GM12878 (cell line): ENCODE results near the gene FLACC1. TPM values are rescaled to one million over a fixed set of nuclear protein-coding genes. Genes with fewer than 3 reads are reported as not detected.

Experiments
- ATAC-seq: fragments of 200-7000 bp; cut with Tn5 transposase; 3 replicates; pipeline ENCODE4 v1.9.1; 2020; ENCODE audit warnings: mild to moderate bottlenecking, moderate library complexity
- BruUV-seq: library from RNA; stranded (reverse); fragments of 400-500 nt; replicated peaks from 2 replicates; lab custom pipeline; 2021; lab: Mats Ljungman, UMichigan
- CTCF ChIA-PET: fragments of 300-600 bp; sonication (Branson Sonifier 250); formaldehyde crosslinking; extraction: SDS; loops from one replicate; lab custom pipeline; 2021; ENCODE audit warnings: inconsistent platforms; lab: Yijun Ruan, JAX
- POLR2A ChIA-PET: fragments of 350-600 bp; formaldehyde crosslinking; extraction: SDS; loops from one replicate; lab custom pipeline; 2021; ENCODE audit warnings: inconsistent platforms; lab: Charles Lee
- RAD21 ChIA-PET: fragments of 300-600 bp; sonication (Branson Sonifier 250); formaldehyde crosslinking; loops from one replicate; lab custom pipeline; 2023; ENCODE audit warnings: antibody characterized with exemption; ENCODE audit not compliant: unreplicated experiment; lab: Charles Lee
- SMC1A ChIA-PET: fragments of 300-600 bp; sonication (Branson Sonifier 250); formaldehyde crosslinking; loops from one replicate; lab custom pipeline; 2023; ENCODE audit not compliant: unreplicated experiment, uncharacterized antibody; lab: Charles Lee
- DNase-seq: peaks from one replicate; pipeline ENCODE4 v3.0.0-alpha.2; 2011; ENCODE audit warnings: low read depth, low spot score
- FAIRE-seq: peaks from 3 replicates; lab custom pipeline; 2011; peaks lifted over from hg19 to GRCh38; lab: Jason Lieb, UNC
- H2AFZ ChIP-seq: 2 replicates; pipeline ENCODE4 v1.6.0; 2011; ENCODE audit warnings: low read depth, low read length, control low read depth; ENCODE audit not compliant: control insufficient read depth
- H3K27ac ChIP-seq: 2 replicates; pipeline ENCODE4 v1.5.1; 2011; ENCODE audit warnings: control low read depth; ENCODE audit not compliant: control insufficient read depth, insufficient read depth
- H3K27me3 ChIP-seq, 2 experiments: replicated peaks in 1 of 2; 2 replicates each; pipeline versions ENCODE4 v1.6.0 to v1.6.1; 2011; ENCODE audit warnings: low read length in 1 of 2; ENCODE audit not compliant: control insufficient read depth in 2 of 2, insufficient read depth in 2 of 2
- H3K36me3 ChIP-seq, 2 experiments: 2 replicates each; pipeline ENCODE4 v1.5.1; 2011; ENCODE audit warnings: low read length in 1 of 2; ENCODE audit not compliant: control insufficient read depth in 2 of 2, insufficient read depth in 2 of 2
- H3K4me1 ChIP-seq: 2 replicates; pipeline ENCODE4 v1.6.1; 2011; ENCODE audit warnings: mild to moderate bottlenecking, low read length, moderate library complexity, mixed read lengths; ENCODE audit not compliant: control insufficient read depth, insufficient read depth
- H3K4me2 ChIP-seq: 2 replicates; pipeline ENCODE4 v1.6.0; 2011; ENCODE audit warnings: control low read depth; ENCODE audit not compliant: control insufficient read depth, insufficient read depth
- H3K4me3 ChIP-seq: fragments of 200-600 bp; sonication (generic); 2 replicates; pipeline ENCODE4 v1.5.1; 2016
- H3K79me2 ChIP-seq: 2 replicates; pipeline ENCODE4 v1.6.0; 2011; ENCODE audit warnings: low read length; ENCODE audit not compliant: control insufficient read depth, insufficient read depth
- H3K9ac ChIP-seq: 2 replicates; pipeline ENCODE4 v1.8.0; 2011; ENCODE audit warnings: low read length, control low read depth, mixed read lengths; ENCODE audit not compliant: control insufficient read depth, insufficient read depth
- H3K9me3 ChIP-seq: replicated peaks from 3 replicates; pipeline ENCODE4 v1.5.1; 2011; ENCODE audit warnings: mild to moderate bottlenecking, low read length; ENCODE audit not compliant: control insufficient read depth, insufficient read depth
- H4K20me1 ChIP-seq: 2 replicates; pipeline ENCODE4 v1.6.0; 2011; ENCODE audit not compliant: control insufficient read depth, insufficient read depth
- CHD1 ChIP-seq: IDR thresholded peaks from 2 replicates; pipeline ENCODE4 v1.6.1; 2012; ENCODE audit warnings: low read depth, low read length, improper control_type of control experiment
- CHD4 ChIP-seq: fragments of 200-600 bp; sonication (generic); IDR thresholded peaks from 2 replicates; pipeline ENCODE4 v1.6.1; 2016; ENCODE audit warnings: mild to moderate bottlenecking
- CTCF ChIP-seq, 3 experiments: IDR thresholded peaks in 2 of 3; conservative IDR thresholded peaks in 1 of 3; 2 replicates each; pipeline ENCODE4 v1.5.1; 2011; ENCODE audit warnings: low read depth in 3 of 3, low read length in 3 of 3, mild to moderate bottlenecking in 3 of 3, control low read depth in 2 of 3, moderate library complexity in 2 of 3, inconsistent platforms in 1 of 3, mixed read lengths in 1 of 3; ENCODE audit not compliant: control insufficient read depth in 2 of 3, insufficient read depth in 1 of 3; ENCODE audit errors: extremely low read depth in 1 of 3
- EGR1 ChIP-seq, 2 experiments: IDR thresholded peaks; 1 replicate in 1 of 2; 2 replicates in 1 of 2; pipeline ENCODE4 v1.6.1; 2011 to 2012; ENCODE audit warnings: low read depth in 2 of 2, low read length in 2 of 2, borderline replicate concordance in 1 of 2, mild to moderate bottlenecking in 1 of 2, moderate library complexity in 1 of 2
- HCFC1 ChIP-seq: fragments of 150-350 bp; IDR thresholded peaks from 2 replicates; pipeline ENCODE4 v1.6.1; 2014; ENCODE audit warnings: low read length
- JUND ChIP-seq: IDR thresholded peaks from 2 replicates; pipeline ENCODE4 v1.6.1; 2012; ENCODE audit warnings: low read depth, mild to moderate bottlenecking, low read length, improper control_type of control experiment, moderate library complexity
- NR2C2 ChIP-seq: IDR thresholded peaks from 2 replicates; pipeline ENCODE4 v1.6.1; 2011; ENCODE audit warnings: borderline replicate concordance, low read depth; ENCODE audit not compliant: control insufficient read depth, insufficient read length
- YY1 ChIP-seq: IDR thresholded peaks from 2 replicates; pipeline ENCODE4 v1.6.1; 2011; ENCODE audit warnings: low read depth, mild to moderate bottlenecking, low read length
- ZBTB11 ChIP-seq: fragments of 450-650 bp; formaldehyde crosslinking; IDR thresholded peaks from 2 replicates; pipeline ENCODE4 v1.5.0; 2022; ENCODE audit warnings: mild to moderate bottlenecking, missing genetic modification characterization
- WGBS: methylation state at CpG from one replicate; pipeline ENCODE4 v1.1.6; 2016; ENCODE audit warnings: low lambda C conversion rate; ENCODE audit not compliant: insufficient replicate concordance, insufficient coverage; ENCODE audit errors: missing lambda C conversion rate; 5-methylcytosine and 5-hydroxymethylcytosine counted together
- in situ Hi-C: fragments of 300-500 bp; cut with MboI; formaldehyde crosslinking; loops from 9 replicates; pipeline ENCODE4 v1.14.3; 2018; ENCODE audit warnings: mixed read lengths
- intact Hi-C: fragments of 100-400 bp; cut with micrococcal nuclease; formaldehyde crosslinking; loops from one replicate; pipeline ENCODE4 v1.14.2; 2022; ENCODE audit not compliant: unreplicated experiment
- polyA plus RNA-seq, 11 experiments: library from polyadenylated mRNA; depleted of rRNA in 4 of 11; unstranded in 6 of 11; stranded (reverse) in 5 of 11; fragments of >200 nt; fragmentation: Nextera tagmentation in 4 of 11; fragmentation: Illumina TruSeq in 1 of 11; extraction: Ambion mirVana in 4 of 11; extraction: Trizol in 1 of 11; gene quantifications; 1 replicate in 1 of 11; 2 replicates in 10 of 11; pipeline versions ENCODE4 v1.2.1 to v1.2.3, GENCODE V29; 2011 to 2016; ENCODE audit warnings: inconsistent platforms in 2 of 11, missing spikeins in 2 of 11, low read depth in 1 of 11
- total RNA-seq, 4 experiments: library from RNA; depleted of rRNA in 3 of 4; stranded (reverse); fragments of >200 nt in 3 of 4; fragmentation: Illumina TruSeq in 1 of 4; extraction: Trizol in 1 of 4; gene quantifications; 2 replicates each; pipeline versions ENCODE4 v1.2.1 to v1.2.3, GENCODE V29; 2013 to 2021

The FLACC1 gene
- total and polyA plus RNA-seq, 10 of the 15 experiments (the other 5 are each of a cell fraction or from before 2014, with no cell fraction given): 0.08 to 0.54 (median 0.30) TPM; not detected in 2

- no peak for ATAC-seq
- Histone ChIP-seq H3K27ac (no peak overlapping the region), H2AFZ (no peak overlapping the region), H3K9me3 (no peaks in the 10 kb centered on the region), H4K20me1 (no peaks in the 10 kb centered on the region), H3K79me2 (no peaks in the 10 kb centered on the region), H3K36me3 (peaks cover 0 to 14% of the 10 kb centered on the region in 2 experiments; a peak in 2 of 4 replicates), H3K4me1 (no peaks in the 10 kb centered on the region), H3K4me2 (no peak overlapping the region), H3K9ac (no peak overlapping the region), H3K27me3 (no peaks in the 10 kb centered on the region), H3K4me3 (no peak overlapping the region)
- ChIA-PET POLR2A (no interaction called here), CTCF (no interaction called here), SMC1A (interaction anchor here (0.8 to 2.5 kb wide), 2 partner anchors 9 to 18 kb away, joined by 3 to 10 read pairs; no protein-coding TSS in a partner anchor), RAD21 (no interaction called here)
- in situ Hi-C loops: no loop called here
- BruUV-seq: no TSS peak
- intact Hi-C loops: no loop called here
- TF ChIP-seq HCFC1 (no peak), CHD1 (no peak), CTCF (IDR thresholded peaks at IDR 0.05 in 2 of 3, conservative IDR thresholded peaks at IDR 0.05 in 1 of 3; ENCODE audit: control insufficient read depth in 2 of 3, extremely low read depth in 1 of 3, insufficient read depth in 1 of 3, low read depth in 3 of 3, low read length in 3 of 3) (no peak), EGR1 (IDR thresholded peaks at IDR 0.05; ENCODE audit: borderline replicate concordance in 1 of 2, low read depth in 2 of 2, low read length in 2 of 2) (no peak), CHD4 (no peak), JUND (no peak), NR2C2 (no peak), YY1 (no peak), ZBTB11 (CRISPR knock-in tag) (no peak)
- DNase-seq: no peak
- no peak for FAIRE-seq
- 73% methylated on average over 8 of the region's 8 CpGs for WGBS
Observed at GRCh38 chr2:201396595-201396994, 39.5 kb upstream of the FLACC1 start.
